T-helper 17 cell (primary cell): ENCODE data around the gene TEN1. TPM values are rescaled to one million over a fixed set of nuclear protein-coding genes. Genes with fewer than 3 reads are reported as not detected.

Experiments used
- ATAC-seq: fragments of 150-1000 bp; cut with Tn5 transposase; 2 replicates; pipeline ENCODE4 v1.10.0; 2021; ENCODE audit warnings: mild to moderate bottlenecking, moderate library complexity
- DNase-seq, 3 donors: peaks; one replicate each; pipeline versions ENCODE4 v3.0.0 to v3.0.0-alpha.2; 2020 to 2021
- H3K9me3 ChIP-seq: one replicate; pipeline ENCODE4 v1.7.0; 2013; ENCODE audit warnings: low read length, mild to moderate bottlenecking; ENCODE audit not compliant: control insufficient read depth, poor library complexity, severe bottlenecking
- H3K27ac Mint-ChIP-seq: one replicate; pipeline ENCODE4 v1.8.0; 2022; ENCODE audit warnings: mild to moderate bottlenecking, moderate library complexity, mixed read lengths
- H3K27me3 Mint-ChIP-seq: one replicate; pipeline ENCODE4 v1.8.0; 2022; ENCODE audit warnings: mixed read lengths
- H3K36me3 Mint-ChIP-seq: one replicate; pipeline ENCODE4 v1.8.0; 2022; ENCODE audit warnings: low read depth, mixed read lengths
- H3K4me1 Mint-ChIP-seq: one replicate; pipeline ENCODE4 v1.8.0; 2022; ENCODE audit warnings: mild to moderate bottlenecking, mixed read lengths
- H3K4me3 Mint-ChIP-seq: one replicate; pipeline ENCODE4 v1.8.0; 2022; ENCODE audit warnings: mild to moderate bottlenecking, moderate library complexity, mixed read lengths
- total RNA-seq, 4 donors: library from RNA in 2 of 4; stranded (reverse) in 2 of 4; gene quantifications; one replicate each; pipeline ENCODE4 v1.2.3 and lab custom pipeline; 2022 to 2026

TEN1 gene
- total RNA-seq, 2 donors from 2014 or later: 10.3 to 13.4 TPM

GRCh38 chr17:76004750-76005262, 25.8 kb downstream of the TEN1 start:
- H3K36me3 Mint-ChIP-seq: no peaks in the 10 kb centered on the region
- H3K27ac Mint-ChIP-seq: no peak overlapping the region
- no peaks in the 10 kb centered on the region for H3K27me3 Mint-ChIP-seq
- H3K9me3 ChIP-seq: no peaks in the 10 kb centered on the region
- H3K4me1 Mint-ChIP-seq: peaks cover 10% of the 10 kb centered on the region
- DNase-seq (no peak), ATAC-seq (no peak)
- H3K4me3 Mint-ChIP-seq: no peak overlapping the region

DNA sequence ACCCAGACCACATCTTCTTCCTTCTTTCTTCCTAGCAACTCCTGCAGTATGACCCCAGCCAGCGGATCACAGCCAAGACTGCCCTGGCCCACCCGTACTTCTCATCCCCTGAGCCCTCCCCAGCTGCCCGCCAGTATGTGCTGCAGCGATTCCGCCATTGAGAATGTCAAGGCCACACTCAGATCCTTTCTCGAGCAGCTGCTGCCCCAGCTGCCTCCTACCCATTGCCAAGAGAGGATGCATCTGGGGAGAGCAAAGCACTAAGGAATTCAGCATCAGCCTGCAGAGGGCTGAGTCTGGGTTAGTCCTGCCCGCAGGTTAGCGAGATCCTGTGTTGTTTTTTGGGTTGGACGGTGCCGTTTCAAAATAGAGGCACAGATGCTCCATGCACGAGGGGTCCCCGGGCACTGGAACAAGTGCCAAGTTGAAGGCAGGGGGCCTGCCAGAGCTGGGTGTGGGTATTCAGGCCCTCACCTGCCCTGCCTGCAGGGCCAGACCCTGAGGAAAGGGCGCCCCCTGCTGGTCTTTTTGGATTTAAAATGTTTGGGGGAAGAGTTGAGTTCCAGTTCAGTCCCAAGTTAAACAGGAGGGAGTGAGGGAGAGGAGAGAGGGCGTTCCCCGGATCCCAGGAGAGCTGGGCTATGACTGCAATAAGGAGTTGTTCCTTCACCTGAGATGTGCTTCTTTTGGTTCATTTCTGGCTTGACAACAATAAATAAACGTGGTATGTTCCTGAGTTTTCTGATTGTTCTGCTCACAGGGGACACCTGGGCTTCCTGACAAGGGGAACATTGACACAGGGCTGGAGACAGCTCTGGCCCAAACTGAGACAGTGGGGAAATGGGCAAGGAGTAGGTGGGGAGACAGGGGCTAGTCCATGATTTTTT, 26.5 kb downstream of the TEN1 start:
- H3K9me3 ChIP-seq: no peaks in the 10 kb centered on the region
- ATAC-seq (peak; percentile 68), DNase-seq (peak; percentile 58 to 82 (median 66))
- no peaks in the 10 kb centered on the region for H3K36me3 Mint-ChIP-seq
- peak overlapping the region; percentile 93 for H3K27ac Mint-ChIP-seq
- H3K4me1 Mint-ChIP-seq: peaks cover 10% of the 10 kb centered on the region
- H3K4me3 Mint-ChIP-seq: no peak overlapping the region
- H3K27me3 Mint-ChIP-seq: no peaks in the 10 kb centered on the region

- peaks cover 10% of the 10 kb centered on the region for H3K4me1 Mint-ChIP-seq
- H3K27ac Mint-ChIP-seq: no peak overlapping the region
- H3K27me3 Mint-ChIP-seq: no peaks in the 10 kb centered on the region
- DNase-seq (no peak), ATAC-seq (no peak)
- H3K36me3 Mint-ChIP-seq: no peaks in the 10 kb centered on the region
- H3K4me3 Mint-ChIP-seq: no peak overlapping the region
- no peaks in the 10 kb centered on the region for H3K9me3 ChIP-seq
Observed at GRCh38 chr17:76007131-76007849, 28.2 kb downstream of the TEN1 start.

- no peaks in the 10 kb centered on the region for H3K9me3 ChIP-seq
- no peak for DNase-seq
- Mint-ChIP-seq H3K4me1 (peaks cover 10% of the 10 kb centered on the region), H3K36me3 (no peaks in the 10 kb centered on the region), H3K27ac (no peak overlapping the region), H3K4me3 (no peak overlapping the region), H3K27me3 (no peaks in the 10 kb centered on the region)
- ATAC-seq: no peak
Observed at GRCh38 chr17:76007850-76008165, 28.8 kb downstream of the TEN1 start.

DNA sequence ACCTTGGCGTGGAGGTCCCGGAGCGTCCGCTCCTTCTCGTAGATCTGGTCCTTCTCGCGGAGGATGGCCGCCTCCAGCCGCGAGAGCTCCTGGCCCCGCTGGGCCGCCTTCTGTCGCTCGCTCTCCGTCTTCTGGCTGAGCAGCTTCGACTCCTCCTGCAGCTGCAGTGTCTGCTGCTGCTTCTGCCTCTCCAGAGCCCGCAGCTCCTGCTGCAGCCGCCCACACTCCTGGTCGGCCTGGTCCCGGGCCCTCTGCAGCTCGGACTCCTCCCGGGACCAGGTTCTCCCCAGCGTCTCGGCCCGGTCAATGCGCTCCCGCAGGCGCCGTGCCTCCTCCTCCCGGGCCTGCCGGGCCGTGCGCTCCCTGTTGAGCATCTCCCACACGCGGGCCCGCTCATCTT, 29.2 kb downstream of the TEN1 start:
- Mint-ChIP-seq H3K4me3 (no peak overlapping the region), H3K36me3 (no peaks in the 10 kb centered on the region), H3K4me1 (peaks cover 10% of the 10 kb centered on the region), H3K27ac (no peak overlapping the region), H3K27me3 (no peaks in the 10 kb centered on the region)
- no peak for ATAC-seq
- no peak for DNase-seq
- no peaks in the 10 kb centered on the region for H3K9me3 ChIP-seq

DNA sequence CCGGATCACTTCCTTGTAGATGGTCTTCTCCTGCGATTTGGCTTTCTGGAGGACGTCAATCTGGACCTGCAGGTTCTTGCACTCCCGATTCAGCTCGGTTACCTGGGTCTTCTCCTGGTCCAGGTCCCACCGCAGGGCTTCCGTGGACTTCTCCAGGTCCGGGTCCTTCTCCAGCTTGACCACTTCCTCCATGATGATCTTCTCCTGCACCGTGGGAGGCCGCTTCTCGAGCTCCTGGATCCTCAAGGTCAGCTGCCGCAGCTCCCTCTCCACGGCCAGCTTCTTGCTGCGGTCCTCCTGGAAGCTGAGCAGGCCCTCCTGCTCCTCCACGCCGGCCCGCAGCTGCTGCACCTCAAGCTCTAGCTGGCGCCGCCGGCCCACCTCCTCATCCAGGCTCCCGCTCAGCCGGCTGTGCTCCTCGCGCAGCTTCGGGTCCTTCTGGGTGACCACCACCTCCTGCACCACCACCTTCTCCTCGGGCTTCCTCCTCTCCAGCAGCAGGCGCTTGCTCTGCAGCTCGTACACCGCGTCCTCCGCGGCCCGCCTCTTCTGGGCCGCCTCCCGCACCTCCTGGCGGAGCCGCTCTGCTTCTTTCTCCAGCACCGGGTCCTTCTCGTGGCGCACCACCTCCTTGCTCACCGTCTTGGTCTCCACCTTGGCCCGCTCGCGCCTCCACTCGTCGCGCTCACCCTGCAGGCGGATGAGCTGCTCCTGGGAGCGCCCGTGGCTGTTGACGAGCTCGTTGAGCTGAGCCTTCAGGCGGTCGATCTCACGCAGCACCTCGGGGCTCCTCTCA, 29.8 kb downstream of the TEN1 start:
- H3K4me3 Mint-ChIP-seq: no peak overlapping the region
- no peak for DNase-seq
- no peak overlapping the region for H3K27ac Mint-ChIP-seq
- H3K9me3 ChIP-seq: no peaks in the 10 kb centered on the region
- no peak for ATAC-seq
- no peaks in the 10 kb centered on the region for H3K36me3 Mint-ChIP-seq
- no peaks in the 10 kb centered on the region for H3K27me3 Mint-ChIP-seq
- peaks cover 10% of the 10 kb centered on the region for H3K4me1 Mint-ChIP-seq

DNA sequence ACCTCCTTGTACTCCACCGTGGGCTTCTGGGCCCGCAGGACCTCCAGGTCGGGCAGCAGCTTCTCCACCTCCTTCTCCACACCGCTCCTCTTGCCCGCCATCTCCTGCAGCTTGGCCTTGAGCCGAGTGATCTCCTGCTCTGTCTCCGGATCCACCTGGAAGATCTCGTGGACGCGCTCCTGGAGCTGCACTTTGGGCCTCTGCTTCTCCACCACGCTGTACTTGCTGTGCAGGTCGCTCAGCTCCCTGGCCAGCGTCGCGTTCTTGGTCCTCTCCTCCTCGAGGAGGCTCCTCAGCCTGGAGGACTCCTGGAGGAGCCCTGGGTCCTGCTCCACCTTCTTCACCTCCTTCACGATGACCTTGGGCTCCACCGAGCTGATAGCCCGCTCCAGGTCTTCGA, 30.4 kb downstream of the TEN1 start:
- H3K4me1 Mint-ChIP-seq: peaks cover 15% of the 10 kb centered on the region
- ATAC-seq: no peak

GRCh38 chr17:76009969-76010661, 31.1 kb downstream of the TEN1 start:
- no peak overlapping the region for H3K4me3 Mint-ChIP-seq

More for the DNA sequence above, 30.4 kb downstream of the TEN1 start:
- Mint-ChIP-seq H3K27me3 (no peaks in the 10 kb centered on the region), H3K36me3 (no peaks in the 10 kb centered on the region), H3K4me3 (no peak overlapping the region), H3K27ac (no peak overlapping the region)
- H3K9me3 ChIP-seq: no peaks in the 10 kb centered on the region
- DNase-seq: no peak

GRCh38 chr17:76011951-76012350, 32.9 kb downstream of the TEN1 start:
- Mint-ChIP-seq H3K4me1 (peaks cover 8% of the 10 kb centered on the region), H3K27me3 (no peaks in the 10 kb centered on the region), H3K36me3 (no peaks in the 10 kb centered on the region), H3K27ac (no peak overlapping the region), H3K4me3 (no peak overlapping the region)
- H3K9me3 ChIP-seq: no peaks in the 10 kb centered on the region
- no peak for ATAC-seq
- DNase-seq: no peak

More at GRCh38 chr17:76009969-76010661, 31.1 kb downstream of the TEN1 start:
- Mint-ChIP-seq H3K4me1 (peaks cover 15% of the 10 kb centered on the region), H3K27ac (no peak overlapping the region), H3K36me3 (no peaks in the 10 kb centered on the region), H3K27me3 (no peaks in the 10 kb centered on the region)
- no peaks in the 10 kb centered on the region for H3K9me3 ChIP-seq
- ATAC-seq (no peak), DNase-seq (no peak)

DNA sequence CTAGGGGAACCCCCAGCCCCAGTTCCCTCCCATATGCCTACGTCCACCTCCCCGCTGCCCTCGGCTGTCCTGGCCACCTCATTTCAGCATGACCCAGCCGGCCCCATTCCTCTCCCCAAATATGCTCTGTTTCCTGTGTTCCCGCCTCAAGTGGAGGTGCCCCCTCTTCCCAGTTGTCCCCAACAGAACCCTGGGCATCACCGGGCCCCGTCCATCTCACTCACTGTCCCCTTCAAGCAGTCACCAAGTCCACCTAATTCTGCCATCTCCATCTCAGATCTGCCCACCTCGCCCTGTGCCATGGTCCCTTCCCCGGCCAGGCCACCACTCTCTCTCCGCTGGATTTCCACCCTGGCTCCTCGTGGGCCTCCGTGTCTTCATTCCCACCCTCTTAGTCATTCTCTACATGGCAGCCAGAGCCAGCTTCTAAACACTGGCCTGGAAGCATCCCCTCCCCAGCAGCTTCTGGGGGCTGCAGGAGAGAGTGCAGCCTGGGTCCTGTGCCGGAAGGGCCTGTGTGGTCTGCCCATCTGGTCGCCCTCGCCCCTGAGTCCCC, 34.4 kb downstream of the TEN1 start:
- no peaks in the 10 kb centered on the region for H3K36me3 Mint-ChIP-seq

GRCh38 chr17:76014100-76014924, 35.3 kb downstream of the TEN1 start:
- no peaks in the 10 kb centered on the region for H3K9me3 ChIP-seq
- peak; percentile 63 to 67 (median 64) for DNase-seq
- Mint-ChIP-seq H3K27me3 (no peaks in the 10 kb centered on the region), H3K4me1 (peaks cover 8% of the 10 kb centered on the region), H3K27ac (no peak overlapping the region), H3K36me3 (no peaks in the 10 kb centered on the region), H3K4me3 (no peak overlapping the region)
- peak; percentile 98 for ATAC-seq

More for the DNA sequence above, 34.4 kb downstream of the TEN1 start:
- H3K9me3 ChIP-seq: no peaks in the 10 kb centered on the region
- no peak for ATAC-seq
- no peak for DNase-seq
- Mint-ChIP-seq H3K4me3 (no peak overlapping the region), H3K27ac (no peak overlapping the region), H3K27me3 (no peaks in the 10 kb centered on the region), H3K4me1 (peaks cover 8% of the 10 kb centered on the region)

DNA sequence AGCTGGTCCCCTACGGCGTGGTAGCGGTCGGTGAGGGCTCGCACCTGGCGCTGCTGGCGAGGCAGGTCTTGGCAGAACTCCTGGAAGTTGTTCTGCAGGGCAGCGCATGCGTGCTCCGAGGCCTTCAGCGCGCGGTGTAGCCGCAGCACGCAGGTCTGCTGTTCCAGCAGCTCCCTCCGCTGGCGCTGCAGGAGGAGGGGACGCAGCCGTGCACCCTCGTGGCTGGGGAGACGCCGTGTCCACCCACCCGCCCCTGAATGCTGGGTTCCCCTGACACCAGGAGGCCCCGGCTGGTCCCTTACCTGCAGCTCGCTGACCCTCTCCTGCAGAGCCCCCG, 35.9 kb downstream of the TEN1 start:
- H3K36me3 Mint-ChIP-seq: no peaks in the 10 kb centered on the region

More for the DNA sequence above, 35.9 kb downstream of the TEN1 start:
- no peak for ATAC-seq
- Mint-ChIP-seq H3K27ac (no peak overlapping the region), H3K27me3 (no peaks in the 10 kb centered on the region), H3K4me3 (no peak overlapping the region), H3K4me1 (peaks cover 5% of the 10 kb centered on the region)
- no peak for DNase-seq
- no peaks in the 10 kb centered on the region for H3K9me3 ChIP-seq
